Naive thymus-derived CD4-positive, alpha-beta T cell (primary cell): ENCODE data around the gene COL1A1. TPM values are rescaled to one million over a fixed set of nuclear protein-coding genes. Genes with fewer than 3 reads are reported as not detected.
A peak's percentile ranks its signal among the peaks of the same experiment; 100 is the strongest.

Source experiments
- ATAC-seq: fragments of 150-1000 bp; cut with Tn5 transposase; 2 replicates; pipeline ENCODE4 v1.10.0; 2021; ENCODE audit warnings: mild to moderate bottlenecking, moderate library complexity
- CTCF ChIA-PET: fragments of 350-600 bp; sonication (Branson Sonifier 250); formaldehyde crosslinking; loops from one replicate; lab custom pipeline; 2021; ENCODE audit warnings: antibody characterized with exemption; lab: Charles Lee
- POLR2A ChIA-PET: fragments of 350-600 bp; sonication (Branson Sonifier 250); formaldehyde crosslinking; loops from one replicate; lab custom pipeline; 2021; ENCODE audit warnings: antibody characterized with exemption, inconsistent platforms; lab: Charles Lee
- DNase-seq, 9 donors: peaks; one replicate each; pipeline versions ENCODE4 v3.0.0 to v3.0.0-alpha.2; 2020 to 2022; ENCODE audit warnings: mixed read lengths in 1 of 9
- H3K27ac ChIP-seq: one replicate; pipeline ENCODE4 v1.7.0; 2013; ENCODE audit warnings: mild to moderate bottlenecking, low read depth, low read length, moderate library complexity
- H3K27me3 ChIP-seq, 2 donors: one replicate each; pipeline ENCODE4 v1.7.0; 2013; ENCODE audit warnings: low read length in 2 of 2, mild to moderate bottlenecking in 2 of 2, moderate library complexity in 2 of 2; ENCODE audit not compliant: control insufficient read depth in 2 of 2, insufficient read depth in 2 of 2
- H3K36me3 ChIP-seq, 3 experiments: 1 replicate in 2 of 3; 2 replicates in 1 of 3; pipeline ENCODE4 v1.7.0; 2013; ENCODE audit warnings: low read length in 3 of 3, mild to moderate bottlenecking in 3 of 3, moderate library complexity in 1 of 3; ENCODE audit not compliant: insufficient read depth in 3 of 3, control insufficient read depth in 2 of 3
- H3K4me1 ChIP-seq, 2 donors: one replicate each; pipeline ENCODE4 v1.7.0; 2013; ENCODE audit warnings: low read length in 2 of 2, mild to moderate bottlenecking in 2 of 2, moderate library complexity in 1 of 2; ENCODE audit not compliant: control insufficient read depth in 2 of 2, insufficient read depth in 2 of 2
- H3K4me3 ChIP-seq: 2 replicates; pipeline ENCODE4 v1.7.0; 2013; ENCODE audit warnings: mild to moderate bottlenecking, low read length
- H3K9me3 ChIP-seq, 3 experiments: 1 replicate in 2 of 3; 2 replicates in 1 of 3; pipeline ENCODE4 v1.7.0; 2013; ENCODE audit warnings: low read length in 3 of 3; ENCODE audit not compliant: control insufficient read depth in 2 of 3
- H3K27ac Mint-ChIP-seq, 9 donors: one replicate each; pipeline ENCODE4 v1.8.0; 2020 to 2022; ENCODE audit warnings: mixed read lengths in 9 of 9, mild to moderate bottlenecking in 8 of 9, moderate library complexity in 5 of 9, inconsistent platforms in 2 of 9
- H3K27me3 Mint-ChIP-seq, 5 donors: one replicate each; pipeline ENCODE4 v1.8.0; 2021 to 2022; ENCODE audit warnings: mixed read lengths in 5 of 5, mild to moderate bottlenecking in 1 of 5
- H3K36me3 Mint-ChIP-seq, 5 donors: one replicate each; pipeline ENCODE4 v1.8.0; 2020 to 2022; ENCODE audit warnings: mixed read lengths in 5 of 5, mild to moderate bottlenecking in 3 of 5, inconsistent platforms in 1 of 5
- H3K4me1 Mint-ChIP-seq, 7 donors: one replicate each; pipeline ENCODE4 v1.8.0; 2020 to 2022; ENCODE audit warnings: mixed read lengths in 7 of 7, mild to moderate bottlenecking in 3 of 7, inconsistent platforms in 1 of 7
- H3K4me3 Mint-ChIP-seq, 10 donors: one replicate each; pipeline ENCODE4 v1.8.0; 2020 to 2022; ENCODE audit warnings: mild to moderate bottlenecking in 10 of 10, mixed read lengths in 10 of 10, moderate library complexity in 6 of 10, inconsistent platforms in 2 of 10
- H3K9me3 Mint-ChIP-seq, 11 donors: one replicate each; pipeline ENCODE4 v1.8.0; 2020 to 2022; ENCODE audit warnings: mixed read lengths in 11 of 11, mild to moderate bottlenecking in 4 of 11, inconsistent platforms in 1 of 11, moderate library complexity in 1 of 11
- intact Hi-C, 2 donors: fragments of 100-400 bp; cut with micrococcal nuclease; formaldehyde crosslinking; loops; one replicate each; pipeline ENCODE4 v1.15.1; 2023
- polyA plus RNA-seq, 2 donors: library from polyadenylated mRNA; unstranded; fragments of 300-500 nt; fragmentation: Illumina TruSeq; gene quantifications; one replicate each; pipeline ENCODE4 v1.2.3, GENCODE V29; 2021
- total RNA-seq, 6 experiments: library from RNA in 5 of 6; stranded (reverse) in 5 of 6; gene quantifications; 1 replicate in 5 of 6; 2 replicates in 1 of 6; pipeline ENCODE4 v1.2.3 and lab custom pipeline; 2021 to 2026

Gene COL1A1
- total and polyA plus RNA-seq, 7 experiments from 2014 or later, result 0.36 to 12.6 (median 1.2) TPM; not detected in 2

GRCh38 chr17:50151041-50151936 is 50.1 kb downstream of the COL1A1 start:
- Histone ChIP-seq H3K27me3 (no peaks in the 10 kb centered on the region), H3K4me3 (peak overlapping the region; percentile 94), H3K27ac (peak overlapping the region; percentile 74), H3K36me3 (peaks cover 0 to 8% (median 0%) of the 10 kb centered on the region in 3 experiments), H3K4me1 (peaks cover 26 to 37% of the 10 kb centered on the region in 2 donors), H3K9me3 (no peaks in the 10 kb centered on the region)
- Mint-ChIP-seq H3K27ac (peak overlapping the region; percentile 71 to 96 (median 84)), H3K36me3 (peaks cover 0 to 21% (median 0%) of the 10 kb centered on the region in 5 donors), H3K9me3 (no peaks in the 10 kb centered on the region), H3K4me1 (peaks cover 11 to 52% (median 44%) of the 10 kb centered on the region in 7 donors), H3K27me3 (no peaks in the 10 kb centered on the region), H3K4me3 (peak overlapping the region; percentile 82 to 95 (median 87))
- intact Hi-C loops, result loop anchor here (1.0 to 5.0 kb wide), 6 partner anchors 10 to 716 kb away; partner anchors contain the start of genes SPOP (in 2 of the 2), PDK2 (in 1 of the 2) and TOB1 (in 1 of the 2)
- ATAC-seq (peak; percentile 84), DNase-seq (peak; percentile 73 to 88 (median 79))
- ChIA-PET CTCF (interaction anchor here (0.9 to 6.1 kb wide), 7 partner anchors 10 to 62 kb away, joined by 3 to 56 read pairs (median 7); partner anchors contain the start of genes COL1A1 and SGCA), POLR2A (interaction anchor here (0.5 to 4.0 kb wide), 7 partner anchors 10 to 1604 kb away, joined by 3 to 42 read pairs (median 3); partner anchors contain the start of gene PDK2)

- Histone ChIP-seq H3K27me3 (no peaks in the 10 kb centered on the region), H3K4me3 (peak within 1 kb of the TSS; percentile 94), H3K27ac (peak within 1 kb of the TSS; percentile 74), H3K36me3 (peaks cover 0 to 11% (median 0%) of the 10 kb centered on the region in 3 experiments), H3K9me3 (no peaks in the 10 kb centered on the region), H3K4me1 (peaks cover 30 to 42% of the 10 kb centered on the region in 2 donors)
- H3K27ac Mint-ChIP-seq, result peak within 1 kb of the TSS; percentile 71 to 96 (median 87)
- H3K27me3 Mint-ChIP-seq, result no peaks in the 10 kb centered on the region
- peak; percentile 3 for ATAC-seq
- ChIA-PET POLR2A (interaction anchor here (0.6 to 4.0 kb wide), 5 partner anchors 10 to 1603 kb away, joined by 3 to 42 read pairs (median 7); partner anchors contain the start of gene PDK2), CTCF (interaction anchor here (0.6 to 6.1 kb wide), 10 partner anchors 7 to 198 kb away, joined by 3 to 56 read pairs (median 4); partner anchors contain the start of gene SGCA)
- intact Hi-C loops, result loop anchor here (1.0 to 5.0 kb wide), 6 partner anchors 10 to 717 kb away; partner anchors contain the start of genes SPOP (in 2 of the 2), PDK2 (in 1 of the 2) and TOB1 (in 1 of the 2)
- H3K4me1 Mint-ChIP-seq, result peaks cover 18 to 60% (median 51%) of the 10 kb centered on the region in 7 donors
- H3K4me3 Mint-ChIP-seq, result peak within 1 kb of the TSS; percentile 85 to 98 (median 90)
- peak in 2 of 9 donors; percentile 25 to 43 for DNase-seq
- peaks cover 0 to 22% (median 0%) of the 10 kb centered on the region in 5 donors for H3K36me3 Mint-ChIP-seq
- no peaks in the 10 kb centered on the region for H3K9me3 Mint-ChIP-seq
Observed at GRCh38 chr17:50150354-50151040, 50.9 kb downstream of the COL1A1 start, which contains the start of gene PPP1R9B. Gene PPP1R9B (minus strand): TSS chr17:50150677. CDS start chr17:50150513, 164 bp downstream.

- intact Hi-C loops, result loop anchor here (5.0 to 10.0 kb wide), 3 partner anchors 472 to 718 kb away; partner anchors contain the start of genes SPOP (in 2 of the 2), ANKRD40 (in 1 of the 2) and TOB1 (in 1 of the 2)
- H3K27ac ChIP-seq, result peak overlapping the region; percentile 74
- H3K36me3 Mint-ChIP-seq, result peaks cover 0 to 28% (median 0%) of the 10 kb centered on the region in 5 donors
- no peaks in the 10 kb centered on the region for H3K27me3 ChIP-seq
- H3K4me1 ChIP-seq, result peaks cover 34 to 40% of the 10 kb centered on the region in 2 donors
- DNase-seq (peak; percentile 52 to 69 (median 63)), ATAC-seq (peak; percentile 14)
- ChIA-PET CTCF (interaction anchor here (0.6 to 6.1 kb wide), 10 partner anchors 8 to 197 kb away, joined by 3 to 56 read pairs (median 4); partner anchors contain the start of gene SGCA), POLR2A (interaction anchor here (0.8 to 4.0 kb wide), 4 partner anchors 9 to 55 kb away, joined by 3 to 42 read pairs (median 19); partner anchors contain the start of gene PDK2)
- H3K9me3 ChIP-seq, result no peaks in the 10 kb centered on the region
- H3K27me3 Mint-ChIP-seq, result no peaks in the 10 kb centered on the region
- H3K4me3 Mint-ChIP-seq, result peak overlapping the region; percentile 85 to 98 (median 90)
- H3K4me3 ChIP-seq, result peak overlapping the region; percentile 94
- peak overlapping the region in 5 of 9 donors; percentile 78 to 92 (median 83) for H3K27ac Mint-ChIP-seq
- peaks cover 0 to 19% (median 6%) of the 10 kb centered on the region in 3 experiments for H3K36me3 ChIP-seq
- H3K4me1 Mint-ChIP-seq, result peaks cover 24 to 63% (median 50%) of the 10 kb centered on the region in 7 donors
- no peaks in the 10 kb centered on the region for H3K9me3 Mint-ChIP-seq
Observed at GRCh38 chr17:50149417-50150353, 51.7 kb downstream of the COL1A1 start.

- Mint-ChIP-seq H3K27ac (peak overlapping the region in 7 of 9 donors; percentile 33 to 92 (median 82)), H3K36me3 (peaks cover 0 to 35% (median 4%) of the 10 kb centered on the region in 5 donors), H3K4me3 (peak overlapping the region; percentile 81 to 98 (median 90)), H3K9me3 (no peaks in the 10 kb centered on the region), H3K4me1 (peaks cover 30 to 63% (median 50%) of the 10 kb centered on the region in 7 donors), H3K27me3 (no peaks in the 10 kb centered on the region)
- intact Hi-C loops, result loop anchor here in 1 of 2 donors (10.0 kb wide), 1 partner anchor 556 kb away; the partner anchor contains the start of gene ANKRD40
- DNase-seq (no peak), ATAC-seq (no peak)
- peak overlapping the region; percentile 94 for H3K4me3 ChIP-seq
- peaks cover 0 to 25% (median 6%) of the 10 kb centered on the region in 3 experiments for H3K36me3 ChIP-seq
- ChIA-PET CTCF (interaction anchor here (1.2 to 6.1 kb wide), 6 partner anchors 9 to 197 kb away, joined by 3 to 56 read pairs (median 4); no protein-coding TSS in a partner anchor), POLR2A (interaction anchor here (1.8 kb wide), 1 partner anchor 12 kb away, joined by 7 read pairs; no protein-coding TSS in a partner anchor)
- no peaks in the 10 kb centered on the region for H3K27me3 ChIP-seq
- peak overlapping the region; percentile 74 for H3K27ac ChIP-seq
- H3K9me3 ChIP-seq, result no peaks in the 10 kb centered on the region
- peaks cover 34 to 45% of the 10 kb centered on the region in 2 donors for H3K4me1 ChIP-seq
Observed at GRCh38 chr17:50149091-50149416, 52.4 kb downstream of the COL1A1 start.
